ENCODE results near the gene USP36.
"Not testable (repeated sequence)": the region's sequence is repeated elsewhere in the genome, so short reads cannot be mapped to it uniquely, and the experiment has no call there.

USP36 gene

DNA sequence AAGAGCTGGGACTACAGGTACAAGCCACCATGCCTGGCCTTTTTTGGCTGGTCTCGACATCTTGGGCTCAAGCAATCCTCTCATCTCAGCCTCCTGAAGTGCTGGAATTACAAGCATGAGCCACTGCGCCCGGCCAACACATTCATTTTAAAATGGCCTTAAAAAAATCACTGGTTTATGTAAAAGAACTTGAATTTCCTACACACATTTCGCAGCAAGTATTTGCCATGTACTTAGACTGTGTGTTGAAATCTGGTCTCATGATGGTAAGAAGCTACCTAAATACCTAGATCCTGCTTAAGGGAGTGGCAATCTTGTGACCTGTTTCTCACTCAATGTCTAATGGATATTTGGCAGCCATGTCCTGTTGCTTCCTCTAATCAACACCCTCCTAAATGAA, 50.1 kb downstream of the USP36 start:
- no peak for DNase-seq (ENCODE audit: low spot score)

DNA sequence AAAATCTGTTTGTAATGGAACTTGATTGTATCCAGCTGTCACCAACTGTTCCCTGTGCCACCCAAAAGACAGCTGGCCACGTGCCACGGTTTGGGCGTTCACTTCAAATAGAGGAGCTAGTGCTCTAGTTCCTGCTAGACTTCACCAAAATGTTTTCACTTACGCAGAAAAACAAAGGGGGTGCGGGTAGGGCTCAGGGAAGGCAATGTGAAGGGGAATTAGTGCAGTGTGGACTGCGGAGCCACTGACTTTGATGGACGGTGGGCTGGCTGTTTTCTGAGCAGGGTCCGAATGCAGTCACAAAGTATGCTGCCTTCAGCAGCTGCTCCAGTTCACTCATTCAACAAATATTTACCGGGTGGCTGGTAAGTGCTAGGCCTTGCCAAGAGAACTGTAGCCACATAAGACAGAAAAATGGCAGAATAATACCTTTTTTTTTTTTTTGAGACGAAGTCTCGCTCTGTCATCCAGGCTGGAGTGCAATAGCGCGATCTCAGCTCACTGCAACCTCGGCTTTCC, 50.9 kb downstream of the USP36 start:
- peak; percentile 69 for DNase-seq (ENCODE audit: low spot score)

DNA sequence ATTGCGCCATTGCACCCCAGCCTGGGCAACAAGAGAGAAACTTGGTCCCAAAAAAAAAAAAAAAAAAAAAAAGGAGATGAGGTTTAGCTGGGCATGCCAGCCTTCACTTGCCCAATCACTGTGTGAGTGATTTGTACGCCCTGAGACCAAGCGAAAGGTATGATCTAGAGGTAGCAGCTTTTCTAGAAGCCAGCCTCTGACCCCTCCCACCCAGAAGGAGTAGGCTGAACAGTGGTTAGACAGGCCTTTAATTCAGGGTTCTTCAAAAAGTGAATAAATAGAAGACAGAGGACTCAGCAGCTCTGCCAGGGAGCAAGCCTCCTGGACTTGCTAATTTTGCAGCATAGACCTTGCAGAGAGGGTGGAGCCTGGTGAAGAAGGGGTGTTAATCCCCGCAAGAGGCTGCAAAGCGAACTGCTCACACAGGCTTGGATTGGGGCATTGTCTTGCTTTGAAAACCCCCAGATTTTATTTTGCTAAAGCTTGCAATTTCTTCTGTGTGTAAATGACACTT, 51.4 kb downstream of the USP36 start:
- DNase-seq (ENCODE audit: low spot score): no peak

DNA sequence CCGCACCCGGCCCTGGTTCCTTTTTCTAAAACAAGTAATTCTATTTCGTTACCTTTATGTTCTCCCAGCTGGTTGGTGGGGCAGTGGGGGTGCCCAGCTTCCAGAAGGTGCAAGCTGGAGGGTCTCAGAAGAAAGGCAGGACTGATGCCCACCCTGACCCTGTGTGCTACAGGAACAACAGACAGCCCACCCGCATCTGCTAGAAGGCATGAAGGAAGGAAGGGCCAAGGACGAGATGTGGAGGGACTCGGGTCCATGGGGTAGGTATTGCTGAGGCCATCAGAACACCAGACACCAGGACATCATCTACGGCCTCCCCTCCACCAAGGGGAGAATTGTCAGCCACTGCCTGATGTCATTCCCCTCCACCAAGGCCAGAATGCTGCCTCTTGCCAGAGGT, 52.2 kb downstream of the USP36 start:
- no peak for DNase-seq (ENCODE audit: low spot score)

DNA sequence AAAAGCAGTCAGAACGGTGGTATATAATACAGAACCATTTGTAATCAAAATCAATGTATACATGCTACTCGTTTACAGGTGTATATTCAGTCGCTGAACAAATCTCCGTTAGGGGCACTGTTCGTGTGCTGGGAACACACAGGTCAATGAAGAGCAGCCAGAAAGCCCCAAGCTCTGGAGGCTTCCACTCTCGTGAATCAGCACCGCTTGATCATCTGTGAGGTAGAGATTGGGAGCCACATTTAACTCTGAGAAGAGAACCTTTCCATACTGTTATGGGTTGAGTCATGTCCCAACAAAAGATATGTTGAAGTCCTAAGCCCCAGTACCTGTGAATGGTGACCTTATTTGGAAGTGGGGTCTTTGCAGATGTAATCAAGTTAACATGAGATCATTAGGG, 53.2 kb downstream of the USP36 start:
- no peak for DNase-seq (ENCODE audit: low spot score)

DNA sequence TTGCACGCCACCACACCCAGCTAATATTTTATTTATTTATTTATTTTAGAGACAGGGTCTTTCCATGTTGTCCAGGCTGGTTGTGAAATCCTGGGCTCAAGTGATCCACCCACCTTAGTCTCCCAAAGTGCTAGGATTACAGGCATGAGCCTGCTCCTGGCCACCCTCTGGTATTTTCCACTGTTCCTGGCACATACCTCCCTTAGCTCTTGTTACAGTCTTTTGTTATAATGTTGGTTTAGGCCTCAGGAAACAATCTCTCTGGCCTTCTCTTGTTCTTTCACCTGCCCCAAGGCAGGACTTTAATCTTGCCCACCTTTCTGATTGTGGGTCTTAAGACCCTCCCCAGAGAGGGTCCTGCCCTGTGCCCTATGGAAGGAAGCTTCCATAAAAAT, 55.0 kb downstream of the USP36 start:
- DNase-seq (ENCODE audit: low spot score): no peak

DNA sequence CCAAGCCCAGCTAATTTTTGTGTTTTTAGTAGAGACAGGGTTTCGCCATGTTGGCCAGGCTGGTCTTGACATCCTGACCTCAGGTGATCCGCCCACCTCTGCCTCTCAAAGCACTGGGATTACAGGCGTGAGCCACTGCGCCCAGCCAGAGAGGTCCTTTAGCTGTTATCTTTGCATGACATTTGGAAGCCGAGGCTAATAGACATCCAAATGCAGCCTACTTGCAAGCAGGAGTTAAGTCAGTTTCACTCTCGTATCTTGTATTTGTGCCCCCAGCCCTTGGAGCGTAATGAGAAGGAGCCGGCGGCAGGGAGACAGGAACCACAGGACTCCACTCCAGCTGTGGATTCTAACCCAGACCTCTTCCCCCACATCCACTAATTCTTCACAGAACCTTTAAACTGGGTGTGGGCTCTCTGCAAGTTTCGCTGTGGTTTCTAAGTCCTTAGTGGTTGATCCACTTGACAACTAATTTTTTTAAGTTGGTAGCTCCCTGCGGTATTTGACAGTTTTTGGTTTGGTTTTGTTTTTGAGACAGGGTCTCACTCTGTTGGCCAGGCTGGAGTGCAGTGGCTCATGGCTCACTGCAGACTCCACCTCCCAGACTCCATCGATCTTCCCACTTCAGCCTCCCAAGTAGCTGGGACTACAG, 55.5 kb downstream of the USP36 start:
- DNase-seq (ENCODE audit: low spot score): peak; percentile 23

DNA sequence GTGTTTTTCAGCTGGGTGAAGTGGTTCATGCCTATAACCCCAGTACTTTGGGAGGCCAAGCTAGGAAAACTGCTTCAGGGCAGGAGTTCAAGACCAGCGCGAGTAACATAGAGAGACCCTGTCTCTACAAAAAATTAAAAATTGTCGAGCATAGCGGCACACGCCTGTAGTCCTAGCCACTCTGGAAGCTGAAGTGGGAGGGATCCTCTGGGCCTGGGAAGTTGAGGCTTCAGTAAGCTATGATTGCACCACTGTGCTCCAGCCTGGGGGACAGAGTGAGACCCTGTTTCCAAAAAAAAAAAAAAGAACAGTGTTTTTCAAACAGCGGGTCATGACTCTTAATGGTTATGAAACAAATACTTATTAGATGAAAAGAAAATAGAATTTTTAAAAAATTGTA, 56.3 kb downstream of the USP36 start:
- DNase-seq (ENCODE audit: low spot score): no peak

DNA sequence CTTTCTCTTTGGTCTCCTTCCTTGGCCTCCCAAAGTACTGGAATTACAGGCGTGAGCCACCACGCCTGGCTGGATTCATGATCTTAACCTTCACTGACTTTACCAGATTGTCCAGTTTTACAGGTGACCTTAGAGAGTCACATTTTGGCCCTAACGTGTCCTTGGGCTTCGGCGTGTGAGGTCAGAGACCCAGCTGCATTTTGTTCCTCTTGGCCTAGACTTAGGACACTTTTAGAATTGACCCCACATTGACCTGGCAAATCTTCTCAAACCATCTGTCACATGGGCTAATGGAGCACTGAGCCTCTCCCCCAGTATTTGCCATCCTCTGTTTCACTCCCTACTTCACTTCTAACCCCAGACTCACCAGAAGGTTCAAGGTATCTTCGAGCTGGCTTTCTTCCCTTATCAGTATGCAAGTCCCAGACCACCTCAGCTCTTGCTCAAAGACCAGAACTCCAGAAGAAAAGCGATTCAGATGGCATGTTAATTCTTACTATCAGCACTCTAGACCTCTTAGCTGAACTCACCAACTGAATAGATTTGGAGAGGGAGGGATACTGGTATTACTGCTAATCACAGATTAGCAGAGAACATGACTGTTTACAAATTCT, 56.8 kb downstream of the USP36 start:
- DNase-seq (ENCODE audit: low spot score): no peak

DNA sequence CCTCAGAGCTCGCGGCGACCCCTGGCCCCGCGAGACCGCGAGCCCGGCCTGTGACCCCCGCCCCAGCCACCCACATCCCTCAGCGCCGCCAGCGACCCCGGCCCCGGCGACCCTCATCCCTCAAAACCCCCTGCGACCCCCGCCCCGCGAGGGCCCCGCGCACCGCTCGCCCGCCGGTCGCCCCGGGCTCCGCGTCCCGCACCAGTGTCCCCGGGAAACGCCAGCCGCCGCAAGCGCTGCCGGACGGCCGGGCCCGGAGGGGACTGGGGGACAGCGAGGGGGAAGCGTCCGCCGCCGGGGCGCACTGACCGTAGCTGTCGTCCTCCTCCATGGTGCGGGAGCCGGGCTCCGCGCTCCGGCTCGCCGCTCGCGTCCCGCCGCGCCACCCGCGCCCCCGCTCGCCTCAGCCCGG, 58.7 kb downstream of the USP36 start, which contains the start of gene CYTH1:
Gene CYTH1 (minus strand): TSS at position 381 of the 412 bp plus-strand sequence. CDS start 50 bp downstream, at position 331.
- no peak for DNase-seq (ENCODE audit: low spot score)

DNA sequence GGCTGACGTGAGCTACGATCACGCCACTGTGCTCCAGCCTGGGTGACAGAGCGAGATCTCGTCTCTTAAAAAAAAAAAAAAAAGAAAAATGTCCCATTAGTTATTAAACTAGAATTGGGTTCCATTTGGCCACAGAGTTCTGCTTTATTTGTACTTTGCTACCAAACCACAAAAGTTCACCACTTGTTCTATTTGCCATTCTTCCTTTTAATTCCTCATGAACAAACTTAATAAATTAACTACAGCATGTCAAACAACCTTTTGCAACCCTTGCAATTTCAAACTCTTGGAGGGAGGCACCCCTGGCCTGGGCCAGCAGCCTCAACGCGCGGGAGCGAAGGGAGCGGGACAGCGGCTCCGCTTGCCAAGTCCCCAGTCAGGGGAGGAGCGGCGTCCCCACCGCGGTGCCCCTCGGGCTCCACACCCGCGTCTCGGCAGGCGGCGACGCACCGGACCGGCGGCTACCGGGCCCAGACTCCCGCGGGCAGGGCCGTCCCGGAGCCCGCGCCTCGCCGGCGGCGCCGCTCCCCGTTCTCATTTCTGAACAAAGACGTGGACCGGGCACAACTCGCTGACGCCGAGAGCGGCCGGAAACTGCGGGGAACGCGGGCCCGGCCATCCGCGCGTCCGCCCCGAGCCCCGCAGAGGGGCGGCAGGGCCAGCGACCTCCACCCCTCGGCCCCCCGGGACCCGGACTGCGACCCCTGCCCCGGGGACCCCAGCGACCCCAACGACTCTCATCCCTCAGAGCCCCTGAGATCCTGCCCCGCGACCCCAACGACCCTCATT, 59.3 kb downstream of the USP36 start:
- peak; percentile 25 for DNase-seq (ENCODE audit: low spot score)

DNA sequence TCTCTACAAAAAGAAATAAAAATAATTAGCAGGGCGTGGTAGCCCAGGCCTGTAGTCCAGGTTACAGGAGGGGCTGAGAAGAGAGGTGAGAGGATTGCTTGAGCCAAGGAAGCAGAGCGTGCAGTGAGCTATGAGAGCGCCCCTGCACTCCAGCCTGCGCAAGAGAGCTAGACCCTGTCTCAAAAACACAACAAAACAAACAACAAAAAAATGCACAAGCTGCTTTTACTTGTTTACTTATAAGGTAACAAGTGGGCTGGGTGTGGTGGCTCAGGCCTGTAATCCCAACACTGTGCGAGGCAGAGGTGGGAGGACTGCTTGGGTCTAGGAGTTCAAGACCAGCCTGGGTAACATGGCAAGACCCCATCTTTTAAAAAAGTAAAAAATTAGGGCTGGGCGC, 60.3 kb downstream of the USP36 start:
- DNase-seq (ENCODE audit: low spot score): no peak

DNA sequence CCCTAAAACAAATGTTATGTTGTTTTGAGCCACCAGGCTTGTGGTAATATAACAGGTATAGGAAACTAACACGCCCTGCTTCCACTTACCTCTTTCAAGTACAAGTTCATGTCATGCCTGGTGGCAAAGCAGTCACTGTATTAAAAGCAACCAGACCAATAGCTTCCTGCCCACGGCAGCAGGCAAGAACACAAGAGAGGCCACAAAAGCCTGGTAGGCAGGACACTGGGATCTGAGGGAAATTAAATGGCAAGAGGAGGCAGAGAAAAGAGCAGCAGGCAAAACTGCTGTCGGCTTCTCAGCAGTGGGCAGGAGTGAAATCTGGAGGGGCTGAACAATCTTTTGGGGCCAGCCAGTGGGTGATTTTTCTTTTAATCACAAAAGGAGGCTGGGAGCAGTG, 60.8 kb downstream of the USP36 start:
- DNase-seq (ENCODE audit: low spot score): peak; percentile 85

DNA sequence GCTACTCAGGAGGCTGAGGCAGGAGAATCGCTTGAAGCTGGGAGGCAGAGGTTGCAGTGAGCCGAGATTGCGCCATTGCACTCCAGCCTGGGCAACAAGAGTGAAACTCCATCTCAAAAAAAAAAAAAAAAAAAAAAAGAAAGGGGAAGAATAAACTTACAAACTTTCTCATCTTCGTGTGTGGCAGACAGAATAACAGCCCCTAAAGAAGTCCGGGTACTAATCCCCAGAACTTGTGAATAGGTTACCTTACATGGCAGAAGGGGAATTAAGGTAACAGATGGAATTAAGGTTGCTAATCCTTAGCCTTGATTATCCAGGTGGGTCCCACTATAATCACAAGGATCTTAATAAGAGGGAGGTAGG, 61.3 kb downstream of the USP36 start:
- DNase-seq (ENCODE audit: low spot score): not testable (repeated sequence)

DNA sequence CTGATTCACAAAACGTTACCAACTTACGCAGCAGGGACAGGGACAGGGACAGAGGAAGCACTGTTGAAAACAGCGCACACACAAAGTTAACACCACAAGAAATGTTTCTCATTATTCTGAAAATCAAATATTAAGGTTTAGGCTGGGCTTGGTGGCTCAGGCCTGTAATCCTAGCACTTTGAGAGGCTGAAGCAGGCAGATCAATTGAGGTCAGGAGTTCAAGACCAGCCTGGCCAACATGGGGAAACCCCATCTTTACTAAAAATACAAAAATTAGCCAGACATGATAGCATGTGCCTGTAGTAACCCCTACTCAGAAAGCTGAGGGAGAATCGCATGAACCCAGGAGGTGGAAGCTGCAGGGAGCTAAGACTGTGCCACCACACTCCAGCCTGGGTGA, 62.7 kb downstream of the USP36 start:
- no peak for DNase-seq (ENCODE audit: low spot score)

DNA sequence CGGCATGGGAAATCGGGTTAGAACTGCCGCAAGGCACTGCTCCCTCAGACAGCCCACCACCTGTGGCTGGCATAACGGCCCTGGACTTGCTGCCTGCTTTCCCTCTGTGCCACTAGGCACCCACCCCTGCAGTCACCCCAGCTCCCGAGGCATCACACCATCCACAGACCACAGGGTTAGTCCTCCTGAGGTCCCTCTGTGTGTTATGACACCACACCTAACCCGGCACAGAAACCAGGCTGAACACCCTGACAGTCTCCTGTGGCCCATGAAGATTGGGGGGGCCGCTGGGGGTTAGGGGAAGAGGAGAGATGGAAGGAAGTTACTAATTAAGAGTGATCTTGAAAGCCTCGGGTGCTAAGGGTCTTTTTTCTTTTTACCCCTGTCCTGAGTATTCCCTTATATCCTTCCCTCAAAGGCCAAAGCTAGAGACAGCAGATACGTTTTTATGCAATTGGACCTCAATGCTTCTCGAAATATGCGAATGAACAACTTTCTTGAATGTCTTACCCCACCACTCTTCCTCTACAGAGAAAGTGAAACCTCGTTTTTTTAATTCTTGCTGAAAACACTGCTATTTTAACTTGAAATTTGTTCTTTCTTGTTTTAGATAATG, 65.5 kb downstream of the USP36 start:
- peak; percentile 57 for DNase-seq (ENCODE audit: low spot score)

DNA sequence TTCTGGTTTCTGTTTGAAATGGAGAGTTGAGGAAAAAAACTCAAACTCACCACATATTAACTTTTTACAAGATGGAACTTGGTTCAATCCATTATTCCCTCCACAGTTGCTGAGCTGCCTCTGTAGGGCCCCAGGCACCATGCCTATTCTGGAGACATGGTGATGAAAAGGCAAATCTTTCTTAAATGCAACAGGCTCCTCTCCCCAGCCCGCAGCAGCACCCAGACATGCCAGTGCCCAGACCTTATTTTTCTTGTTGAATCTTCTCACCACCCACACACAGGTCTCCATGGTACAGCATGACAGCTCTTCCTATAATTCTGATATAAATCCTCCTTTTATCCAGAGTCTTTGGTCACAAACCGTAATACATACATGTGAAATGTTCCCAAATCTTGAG, 66.2 kb downstream of the USP36 start:
- DNase-seq (ENCODE audit: low spot score): no peak

DNA sequence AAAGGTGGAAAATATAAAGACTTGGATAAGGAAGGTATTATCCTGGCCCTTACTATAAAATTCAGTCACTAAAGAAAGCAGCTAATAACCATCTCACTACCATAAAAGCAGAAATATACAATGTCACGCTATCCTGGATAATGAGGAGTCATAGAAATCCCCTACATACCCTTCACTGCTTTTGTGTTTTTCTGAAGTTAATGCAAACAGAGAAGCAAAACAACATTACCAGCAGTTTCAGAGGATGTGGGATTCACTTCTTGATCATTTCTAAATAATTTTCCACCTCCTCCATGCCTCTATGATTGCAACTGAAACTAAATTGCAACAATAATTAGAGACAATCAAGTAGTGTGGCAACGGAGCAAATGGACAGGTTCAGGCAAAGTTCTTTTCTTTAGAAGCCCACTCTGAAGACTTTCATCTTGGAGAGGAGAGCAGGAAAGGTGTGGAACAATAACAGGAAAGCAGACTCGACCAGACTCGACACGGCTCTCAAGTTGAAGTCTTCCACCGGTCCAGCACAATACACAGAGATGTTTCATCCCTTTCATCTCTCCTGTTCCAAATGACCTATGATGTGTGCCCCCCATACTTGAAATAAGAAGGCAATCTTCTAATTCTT, 68.7 kb downstream of the USP36 start:
- peak; percentile 41 for DNase-seq (ENCODE audit: low spot score)

DNA sequence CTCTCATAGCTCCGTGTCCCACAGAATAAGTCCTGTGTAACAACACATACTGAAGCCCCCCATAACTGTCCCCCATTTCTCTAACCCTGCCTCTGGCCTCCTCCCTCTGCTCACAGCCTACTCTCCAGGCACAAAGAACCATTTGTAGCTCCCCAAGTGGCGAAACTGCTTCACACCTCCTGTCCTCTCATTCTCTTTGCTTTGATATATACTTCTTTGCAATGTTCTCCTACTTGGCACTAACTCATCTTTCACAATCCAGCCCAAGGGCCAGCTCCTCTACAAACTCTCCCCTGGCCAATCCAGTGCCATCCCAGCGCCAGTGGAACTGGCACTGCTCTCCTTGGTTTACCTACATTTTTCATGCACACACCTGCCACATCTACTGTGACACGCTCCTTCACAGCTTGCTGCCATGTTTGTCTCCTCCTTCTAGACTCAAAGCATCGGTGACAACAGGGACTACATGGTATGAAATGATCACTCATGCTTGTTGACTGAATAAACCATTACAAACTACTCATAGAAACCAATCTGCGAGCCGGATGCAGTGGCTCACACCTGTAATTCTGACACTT, 71.3 kb downstream of the USP36 start:
- DNase-seq (ENCODE audit: low spot score): no peak

DNA sequence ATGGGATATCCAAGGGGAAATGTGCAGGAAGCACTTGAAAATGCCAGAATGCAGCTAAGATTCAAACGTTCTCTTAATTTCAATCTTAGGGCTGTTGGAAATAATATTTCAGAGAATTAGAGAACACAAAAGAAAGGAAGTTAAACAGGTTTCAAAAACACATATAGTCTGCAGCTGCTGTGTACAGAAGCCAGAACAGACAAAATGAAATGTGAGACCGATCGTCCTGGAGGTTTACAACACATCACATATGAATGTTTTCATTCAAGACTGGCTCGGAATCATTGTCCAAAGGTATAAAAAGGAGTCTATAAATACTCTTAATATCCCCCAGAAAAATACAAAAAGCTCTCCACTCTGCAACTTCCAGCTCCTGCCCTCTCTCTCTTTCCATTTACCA, 72.8 kb downstream of the USP36 start:
- no peak for DNase-seq (ENCODE audit: low spot score)

DNA sequence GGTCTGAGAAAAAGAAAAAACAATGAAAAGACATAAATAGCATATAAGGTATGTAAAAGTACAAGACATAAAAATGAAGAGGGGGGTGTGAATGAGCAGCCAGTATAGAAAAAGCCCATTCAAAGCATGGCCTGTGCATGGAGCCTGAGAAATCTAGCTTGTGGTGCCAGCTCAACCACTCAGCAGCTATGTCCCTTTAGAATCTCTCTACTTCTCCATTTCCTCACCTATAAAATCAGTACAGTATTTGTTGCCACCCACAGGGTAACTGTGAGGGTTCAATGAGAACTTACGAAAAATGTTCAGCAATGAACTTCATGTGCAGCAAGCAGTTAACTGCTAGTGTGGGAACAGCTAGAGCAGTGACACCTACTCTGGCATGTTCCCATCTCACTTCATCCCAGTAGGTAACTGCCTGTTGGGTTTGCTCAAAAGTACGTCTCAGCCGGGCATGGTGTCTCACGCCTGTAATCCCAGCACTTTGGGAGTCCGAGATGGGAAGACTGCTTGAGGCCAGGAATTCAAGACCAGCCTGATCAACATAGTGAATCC, 73.8 kb downstream of the USP36 start:
- no peak for DNase-seq (ENCODE audit: low spot score)

Measured in CD4-positive, alpha-beta T cell treated with Interleukin-6 at 100 ng/mL for 8 hours (primary cell).